HG02981 (cell line): Measurements from ENCODE around the gene GMFB.

Experiments
- ATAC-seq: cut with Tn5 transposase; IDR thresholded peaks from one replicate; pipeline ENCODE4 v1.9.1; 2021; ENCODE audit warnings: mild to moderate bottlenecking, moderate library complexity; ENCODE audit not compliant: unreplicated experiment

Gene GMFB

DNA sequence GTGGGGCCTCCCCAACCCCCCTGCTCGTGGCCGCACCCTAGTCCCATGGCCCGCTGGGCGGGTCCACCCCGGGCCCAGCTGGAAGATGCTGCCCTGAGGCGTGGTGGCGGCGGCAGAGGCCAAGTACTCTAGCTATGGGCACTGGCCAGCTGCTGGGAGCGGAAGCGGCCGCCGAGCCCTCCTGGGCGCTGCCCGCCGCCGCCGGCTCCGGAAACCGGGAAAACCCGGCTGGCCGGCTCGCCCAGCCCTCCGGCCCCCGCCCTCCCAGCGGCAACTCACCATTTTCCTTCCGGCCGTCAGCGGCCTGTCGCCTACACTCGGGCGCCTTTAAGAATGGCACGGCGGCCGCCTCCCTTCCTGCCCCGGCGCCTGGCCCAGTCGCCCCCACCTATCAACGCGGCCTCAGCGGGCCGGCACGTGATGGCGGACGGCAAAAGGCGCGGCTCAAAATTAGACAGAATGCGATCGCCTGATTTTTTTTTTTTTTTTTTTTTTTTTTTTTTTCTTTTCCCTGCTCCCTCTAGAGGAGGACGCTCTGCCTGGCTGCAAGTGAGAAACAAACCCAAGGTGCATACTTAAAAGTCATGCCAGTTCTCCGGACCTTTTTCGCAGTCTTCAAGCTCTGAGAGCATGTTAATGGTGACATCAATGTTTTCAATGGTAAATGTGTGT, at the start of gene GMFB:
Gene GMFB, minus strand, starts transcription at position 335 of the 672 bp plus-strand sequence. Its CDS starts 53 bp downstream, at position 282.
- peak; percentile 91 for ATAC-seq

DNA sequence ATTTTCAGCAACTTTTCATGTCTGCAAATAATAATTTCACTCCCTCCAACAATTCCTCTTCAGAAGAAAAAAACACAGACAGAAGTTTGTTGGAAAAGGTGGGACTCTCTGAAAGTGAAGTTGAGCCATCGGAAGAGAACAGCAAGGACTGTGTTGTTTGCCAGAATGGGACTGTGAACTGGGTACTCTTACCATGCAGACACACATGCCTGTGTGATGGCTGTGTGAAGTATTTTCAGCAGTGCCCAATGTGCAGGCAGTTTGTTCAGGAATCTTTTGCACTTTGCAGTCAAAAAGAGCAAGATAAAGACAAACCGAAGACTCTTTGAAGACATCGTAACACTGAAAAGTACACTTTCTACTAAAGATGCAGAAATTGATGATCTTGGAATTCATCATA, 49.3 kb upstream of the GMFB start:
- no peak for ATAC-seq

DNA sequence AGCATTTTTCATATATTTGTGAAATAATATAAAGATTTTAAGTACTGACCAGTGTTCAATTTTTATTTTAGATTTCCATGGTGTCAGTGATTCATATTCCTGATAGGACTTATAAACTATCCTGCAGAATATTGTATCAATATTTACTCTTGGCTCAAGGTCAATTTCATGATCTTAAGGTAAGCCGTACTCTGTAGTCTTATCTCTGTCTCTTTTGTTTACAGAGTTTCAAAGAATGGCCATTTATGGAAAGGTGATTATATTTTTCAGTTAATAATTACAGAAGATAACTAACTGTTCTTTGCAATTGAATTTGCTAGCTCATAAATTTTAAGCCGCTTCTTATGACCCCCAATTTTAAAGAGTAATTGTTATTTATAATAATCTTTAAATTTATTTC, 48.9 kb upstream of the GMFB start:
- ATAC-seq: no peak

- no peak for ATAC-seq
Measured at GRCh38 chr14:54535646-54536045, 46.9 kb upstream of the GMFB start.

GRCh38 chr14:54535126-54535525, 46.3 kb upstream of the GMFB start:
- no peak for ATAC-seq

DNA sequence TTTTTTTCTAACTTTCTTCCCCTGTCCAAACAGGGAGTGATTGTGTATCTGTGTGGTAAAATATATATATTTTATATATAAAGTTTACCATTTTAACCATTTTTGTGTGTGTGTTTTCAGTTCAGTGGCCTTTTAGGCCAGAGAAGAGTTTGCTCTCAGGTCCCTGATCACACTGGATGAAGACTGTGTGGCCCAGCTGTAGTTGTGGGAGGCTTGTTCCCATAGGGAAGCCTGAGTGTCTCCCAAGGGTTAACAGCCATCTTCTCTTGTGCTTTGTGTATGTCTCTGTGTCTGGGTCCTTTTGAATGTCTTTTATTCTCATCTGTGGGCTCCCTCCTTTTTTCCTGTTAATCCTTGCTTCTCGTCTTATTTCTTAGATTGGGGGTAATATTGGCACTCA, 44.3 kb upstream of the GMFB start:
- peak; percentile 19 for ATAC-seq

DNA sequence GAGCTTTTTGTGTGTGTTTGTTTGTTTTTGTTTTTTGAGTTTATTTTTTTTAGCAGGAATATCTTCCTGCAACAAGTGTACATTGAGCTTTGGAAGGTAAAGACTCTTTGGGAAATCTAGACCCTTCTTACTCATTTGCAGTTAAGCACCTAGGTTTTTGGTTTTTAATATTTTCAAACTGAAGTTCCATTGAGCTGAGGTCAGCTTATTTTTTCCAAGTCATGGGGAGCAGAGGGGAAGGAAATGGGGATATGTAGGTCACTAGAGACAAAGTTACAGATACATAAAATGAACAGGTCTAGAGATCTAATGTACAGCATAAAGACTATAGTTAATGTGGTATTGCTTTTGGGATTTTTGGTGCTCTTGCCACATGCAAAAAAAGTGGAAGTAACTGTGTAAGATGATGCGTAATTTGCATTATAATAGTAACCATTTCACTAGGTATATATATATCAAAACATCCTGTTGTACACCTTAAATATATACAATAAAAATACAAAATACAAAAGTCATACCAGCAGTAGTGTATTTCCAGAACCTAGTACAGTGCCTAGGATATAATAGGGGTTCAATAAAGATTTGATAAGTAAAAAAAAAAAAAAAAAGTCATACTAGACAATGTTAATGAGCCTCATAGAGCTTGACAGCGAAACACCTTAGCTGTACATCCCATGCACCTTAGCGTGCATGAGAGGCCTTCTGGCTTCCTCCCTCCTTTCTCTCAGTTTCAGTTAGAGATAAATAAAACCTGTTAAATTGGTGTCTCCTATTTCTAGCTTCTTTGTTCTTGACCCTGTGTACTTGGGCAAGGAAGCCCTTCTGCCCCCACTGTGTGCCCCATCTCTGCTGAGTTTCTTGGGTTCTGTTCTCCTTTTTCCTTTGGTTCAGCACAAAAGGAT, 43.6 kb upstream of the GMFB start:
- peak; percentile 84 for ATAC-seq

DNA sequence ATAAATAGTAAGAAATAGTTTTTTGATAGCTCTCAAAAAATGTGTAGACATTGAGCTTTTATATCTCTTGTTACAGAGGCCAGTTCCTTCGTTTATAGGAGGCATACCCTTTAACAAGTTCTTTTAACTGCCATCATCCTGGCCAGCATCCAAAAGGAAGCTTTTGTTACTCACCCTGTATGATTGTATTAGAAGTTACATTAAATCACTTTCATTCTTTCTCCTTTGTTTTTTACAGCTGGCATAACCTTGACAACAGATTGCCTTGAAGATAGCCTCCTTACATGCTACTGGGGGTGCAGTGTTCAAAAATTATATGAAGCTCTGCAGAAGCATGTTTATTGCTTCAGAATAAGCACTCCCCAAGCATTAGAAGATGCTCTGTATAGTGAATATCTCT, 41.0 kb upstream of the GMFB start:
- ATAC-seq: no peak

DNA sequence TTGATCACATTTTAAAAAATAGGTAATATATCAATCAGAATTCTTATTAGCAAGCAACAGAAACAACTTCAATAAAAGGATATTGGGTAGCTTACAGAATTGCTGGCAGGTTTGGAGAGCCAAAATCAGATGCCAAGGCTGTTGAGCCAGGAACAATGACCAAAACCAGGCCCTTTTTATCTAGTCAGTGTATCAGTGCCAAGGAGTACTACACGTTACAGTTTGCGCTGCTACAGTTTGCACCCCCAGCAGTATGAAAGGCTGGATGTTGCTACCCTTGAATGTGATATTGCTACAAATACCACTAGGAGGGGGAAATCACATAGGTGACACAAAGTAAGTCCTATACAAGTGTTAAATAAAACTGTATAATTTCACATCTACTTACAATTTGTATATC, 40.2 kb upstream of the GMFB start:
- no peak for ATAC-seq

GRCh38 chr14:54524410-54524809, 35.6 kb upstream of the GMFB start:
- ATAC-seq: no peak

DNA sequence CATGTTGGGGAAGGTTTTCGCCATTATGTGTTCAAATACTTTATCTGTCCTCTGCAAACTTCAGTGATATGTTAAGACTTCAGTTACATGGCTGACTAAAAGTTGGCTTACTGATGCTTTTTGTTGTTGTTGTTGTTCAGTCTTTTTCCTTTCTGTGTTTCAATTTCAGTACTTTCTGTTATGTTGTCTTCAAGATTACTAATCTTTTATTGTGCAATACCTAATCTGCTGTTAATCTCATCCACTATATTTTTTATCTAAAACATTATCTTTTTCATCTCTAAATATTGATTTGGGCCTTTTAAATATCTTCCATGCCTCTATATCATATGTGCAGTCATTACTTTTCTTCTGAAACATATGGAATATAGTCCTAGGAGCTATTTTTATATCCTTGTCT, 27.9 kb upstream of the GMFB start:
- no peak for ATAC-seq

- no peak for ATAC-seq
Measured at GRCh38 chr14:54515670-54516069, 26.9 kb upstream of the GMFB start.

DNA sequence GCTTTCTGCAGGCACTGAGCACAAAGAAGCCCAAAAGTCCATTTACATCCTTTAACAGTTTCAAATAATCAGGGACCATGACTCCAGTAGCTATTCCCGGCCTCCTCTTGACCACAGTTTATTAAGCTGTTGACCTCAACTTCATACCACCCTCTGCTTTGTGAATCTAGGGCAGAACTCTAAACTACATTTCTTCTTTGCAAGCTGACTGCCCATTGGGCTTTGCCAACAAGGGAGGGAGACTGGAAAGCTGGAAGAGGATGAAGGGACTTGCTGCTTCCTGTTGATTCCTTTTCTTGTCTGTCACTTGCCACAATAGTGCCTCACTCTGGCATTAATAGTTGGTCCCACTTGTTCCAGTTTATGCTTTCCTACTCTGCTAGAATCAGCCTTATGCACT, 23.6 kb upstream of the GMFB start:
- no peak for ATAC-seq

DNA sequence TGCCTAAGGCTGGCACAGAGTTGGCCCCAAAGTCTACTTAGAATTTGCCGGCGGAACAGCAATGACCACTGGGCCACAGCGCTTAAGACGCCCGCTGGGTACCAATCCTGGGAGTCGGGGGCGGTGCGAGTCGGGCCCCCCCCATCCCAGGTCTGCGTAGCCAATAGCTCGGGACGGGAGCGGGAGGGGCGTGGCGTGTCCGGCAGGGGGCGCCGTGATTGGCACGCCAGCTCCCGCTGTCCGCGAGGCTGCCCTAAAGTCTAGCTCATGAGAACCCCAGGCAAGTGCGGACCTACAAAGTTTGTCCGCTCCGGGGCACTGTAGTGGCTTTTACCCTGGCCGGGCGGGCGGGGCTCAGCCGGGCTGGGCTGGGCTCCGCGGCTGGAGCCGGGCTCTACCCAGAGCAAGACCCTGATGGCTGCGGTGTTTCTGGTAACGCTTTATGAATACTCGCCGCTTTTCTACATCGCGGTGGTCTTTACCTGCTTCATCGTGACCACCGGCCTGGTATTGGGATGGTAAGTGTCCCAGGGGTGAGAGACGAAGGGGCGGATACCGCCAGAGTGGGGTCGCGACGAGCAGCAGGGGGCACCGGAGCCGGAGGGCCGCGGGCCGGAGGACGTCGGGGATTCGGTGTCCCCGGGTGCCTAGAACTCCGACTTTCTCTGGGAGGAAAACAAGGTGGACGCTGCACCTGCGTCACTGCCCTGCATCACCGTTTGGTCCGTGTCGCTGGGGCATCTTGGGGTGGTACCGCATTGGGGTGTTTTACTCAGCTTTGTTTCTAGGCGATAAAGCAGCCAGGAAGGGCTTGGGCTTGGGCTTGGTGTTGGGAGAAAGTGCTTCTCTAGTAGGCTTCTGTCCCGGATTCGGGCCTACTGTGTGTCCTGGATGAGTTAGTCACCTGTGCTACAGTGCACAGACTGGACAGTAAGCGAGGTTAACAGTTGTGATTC, 21.0 kb upstream of the GMFB start, which contains the start of gene CGRRF1:
Gene CGRRF1, plus strand, starts transcription at position 361 of the 956 bp plus-strand sequence. Its CDS starts 54 bp downstream, at position 415.
- peak; percentile 98 for ATAC-seq

DNA sequence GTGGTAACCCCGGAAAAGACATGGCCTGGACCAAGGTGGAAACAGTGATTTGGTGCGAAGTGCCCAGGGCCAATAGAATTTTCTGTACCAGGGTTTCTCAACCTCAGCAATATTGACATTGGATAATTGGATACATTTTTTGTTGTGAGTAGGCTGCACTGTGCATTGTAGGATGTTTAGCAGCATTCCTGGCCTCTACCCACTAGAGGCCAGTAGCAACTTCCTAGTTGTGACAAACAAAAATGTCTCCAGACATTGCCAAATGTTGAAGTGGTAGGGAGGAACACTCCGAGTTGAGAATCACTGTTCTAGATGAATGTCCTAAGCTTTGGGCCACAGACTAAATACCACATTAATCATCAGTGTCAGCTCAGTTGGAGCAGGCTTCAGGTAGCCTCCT, 14.7 kb upstream of the GMFB start:
- no peak for ATAC-seq

DNA sequence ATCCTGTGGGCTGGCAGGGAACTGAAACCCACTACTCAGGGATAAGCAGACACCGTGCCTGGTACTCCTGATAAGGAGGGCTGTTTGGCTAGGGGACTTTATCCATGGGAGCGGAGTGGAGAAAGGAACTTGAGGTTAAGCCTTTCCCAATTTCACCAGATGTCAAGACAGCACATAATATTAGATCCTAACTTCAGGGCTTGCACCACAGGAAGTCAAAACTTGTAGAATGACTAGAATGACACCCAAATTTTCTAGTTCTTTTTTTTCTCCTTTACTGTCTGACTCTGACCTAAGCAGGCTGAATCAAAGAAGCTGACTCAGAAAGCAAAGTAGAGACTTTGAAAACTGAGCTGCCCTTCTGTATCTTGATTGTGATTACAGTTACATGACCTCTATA, 13.8 kb upstream of the GMFB start:
- ATAC-seq: no peak

- no peak for ATAC-seq
Measured at GRCh38 chr14:54501480-54501879, 12.7 kb upstream of the GMFB start.

DNA sequence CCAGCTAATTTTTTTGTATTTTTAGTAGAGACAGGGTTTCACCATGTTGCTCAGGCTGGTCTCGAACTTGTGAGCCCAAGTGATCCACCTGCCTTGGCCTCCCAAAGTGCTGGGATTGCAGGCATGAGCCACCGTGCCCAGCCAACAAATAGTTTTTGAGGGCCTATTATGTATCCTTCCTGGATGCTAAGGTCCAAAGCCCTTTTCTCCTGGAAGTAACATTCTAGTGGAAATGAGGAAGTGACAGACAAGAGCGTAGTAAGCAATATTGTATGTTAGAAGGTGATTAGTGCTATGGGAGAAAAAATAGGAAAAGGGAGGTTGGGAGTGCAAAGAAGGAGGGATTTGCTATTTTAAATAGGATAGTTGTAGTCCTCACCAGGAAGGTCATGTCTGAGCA, 12.0 kb upstream of the GMFB start:
- ATAC-seq: no peak

GRCh38 chr14:54498579-54498978, 9.8 kb upstream of the GMFB start:
- no peak for ATAC-seq

DNA sequence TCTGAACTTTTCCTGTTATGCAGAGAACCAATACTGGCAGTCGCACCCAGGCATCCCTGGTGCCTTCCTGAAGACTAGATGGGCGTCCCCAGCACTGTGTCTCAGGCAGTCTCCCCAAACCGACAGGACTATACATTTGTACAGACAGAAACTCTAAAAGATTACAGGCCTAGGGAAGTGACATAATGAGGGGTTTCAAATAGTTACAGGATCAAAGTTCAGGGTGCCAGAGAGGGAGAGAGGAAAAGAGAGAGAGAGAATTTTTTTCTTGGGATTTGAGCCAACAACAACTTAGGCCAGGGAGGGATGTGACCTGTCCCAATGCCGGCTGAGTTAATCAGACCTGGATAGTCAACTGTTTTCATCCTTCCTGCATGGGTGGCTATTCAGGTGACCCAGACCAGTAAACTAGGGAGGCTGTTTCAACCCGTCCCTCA, 9.3 kb upstream of the GMFB start:
- ATAC-seq: no peak

GRCh38 chr14:54497224-54497623, 8.4 kb upstream of the GMFB start:
- no peak for ATAC-seq
